ENCODE results near the gene IPPK. TPM values are rescaled to one million over a fixed set of nuclear protein-coding genes. Genes with fewer than 3 reads are reported as not detected.

Gene IPPK
- polyA plus RNA-seq, 4 donors = 3.0 to 6.8 (median 4.7) TPM

GRCh38 chr9:92610470-92611420 lies 59.2 kb downstream of the IPPK start:
- 85 to 95% (median 93%) methylated on average over 32 of the region's 32 CpGs for WGBS, 3 donors
- peak overlapping the region in 1 of 3 donors; percentile 81 for H3K27ac ChIP-seq (ENCODE audit: low read depth in 1 of 3, low read length in 2 of 3)

GRCh38 chr9:92608909-92609445 lies 61.0 kb downstream of the IPPK start:
- FAIRE-seq (no peak), DNase-seq (no peak)
- Histone ChIP-seq H3K36me3 (ENCODE audit: control insufficient read depth in 3 of 3, insufficient read depth in 2 of 3, low read depth in 1 of 3, low read length in 3 of 3) (peaks cover 0 to 32% (median 11%) of the 10 kb centered on the region in 3 donors), H3K4me1 (ENCODE audit: control insufficient read depth in 3 of 3, insufficient read depth in 2 of 3, low read depth in 1 of 3, low read length in 2 of 3) (no peaks in the 10 kb centered on the region), H3K9me3 (ENCODE audit: control insufficient read depth in 2 of 2, insufficient read depth in 1 of 2, low read depth in 1 of 2, low read length in 1 of 2) (peaks cover 0 to 3% of the 10 kb centered on the region in 2 donors), H3K27ac (ENCODE audit: low read depth in 1 of 3, low read length in 2 of 3) (peak overlapping the region in 2 of 3 donors; percentile 8 to 26), H3K4me3 (ENCODE audit: low read depth in 1 of 3, low read length in 3 of 3) (no peak overlapping the region), H3K27me3 (ENCODE audit: control insufficient read depth in 3 of 3, insufficient read depth in 3 of 3, low read length in 3 of 3) (no peaks in the 10 kb centered on the region)
- 64 to 88% (median 84%) methylated on average over 11 of the region's 11 CpGs for WGBS, 3 donors

More at GRCh38 chr9:92610470-92611420, 59.2 kb downstream of the IPPK start:
- no peak overlapping the region for H3K4me3 ChIP-seq (ENCODE audit: low read depth in 1 of 3, low read length in 3 of 3)
- no peaks in the 10 kb centered on the region for H3K27me3 ChIP-seq (ENCODE audit: control insufficient read depth in 3 of 3, insufficient read depth in 3 of 3, low read length in 3 of 3)
- peaks cover 0 to 44% (median 14%) of the 10 kb centered on the region in 3 donors for H3K36me3 ChIP-seq (ENCODE audit: control insufficient read depth in 3 of 3, insufficient read depth in 2 of 3, low read depth in 1 of 3, low read length in 3 of 3)
- FAIRE-seq (no peak), DNase-seq (peak in 1 of 2 donors; percentile 26)
- H3K4me1 ChIP-seq (ENCODE audit: control insufficient read depth in 3 of 3, insufficient read depth in 2 of 3, low read depth in 1 of 3, low read length in 2 of 3) = no peaks in the 10 kb centered on the region
- H3K9me3 ChIP-seq (ENCODE audit: control insufficient read depth in 2 of 2, insufficient read depth in 1 of 2, low read depth in 1 of 2, low read length in 1 of 2) = peaks cover 0 to 3% of the 10 kb centered on the region in 2 donors

- Histone ChIP-seq H3K36me3 (ENCODE audit: control insufficient read depth in 3 of 3, insufficient read depth in 2 of 3, low read depth in 1 of 3, low read length in 3 of 3) (peaks cover 0 to 26% (median 6%) of the 10 kb centered on the region in 3 donors), H3K4me3 (ENCODE audit: low read depth in 1 of 3, low read length in 3 of 3) (no peak overlapping the region), H3K27ac (ENCODE audit: low read depth in 1 of 3, low read length in 2 of 3) (peak overlapping the region in 1 of 3 donors; percentile 30), H3K27me3 (ENCODE audit: control insufficient read depth in 3 of 3, insufficient read depth in 3 of 3, low read length in 3 of 3) (no peaks in the 10 kb centered on the region), H3K4me1 (ENCODE audit: control insufficient read depth in 3 of 3, insufficient read depth in 2 of 3, low read depth in 1 of 3, low read length in 2 of 3) (no peaks in the 10 kb centered on the region), H3K9me3 (ENCODE audit: control insufficient read depth in 2 of 2, insufficient read depth in 1 of 2, low read depth in 1 of 2, low read length in 1 of 2) (peaks cover 0 to 9% of the 10 kb centered on the region in 2 donors)
- FAIRE-seq = no peak
- WGBS, 3 donors = 78 to 80% (median 80%) methylated on average over 10 of the region's 10 CpGs
- DNase-seq = no peak
Measured at GRCh38 chr9:92608241-92608908, 61.6 kb downstream of the IPPK start.

GRCh38 chr9:92607773-92608172 lies 62.2 kb downstream of the IPPK start:
- DNase-seq (no peak), FAIRE-seq (no peak)
- Histone ChIP-seq H3K36me3 (ENCODE audit: control insufficient read depth in 3 of 3, insufficient read depth in 2 of 3, low read depth in 1 of 3, low read length in 3 of 3) (peaks cover 0 to 22% (median 6%) of the 10 kb centered on the region in 3 donors), H3K4me3 (ENCODE audit: low read depth in 1 of 3, low read length in 3 of 3) (no peak overlapping the region), H3K27me3 (ENCODE audit: control insufficient read depth in 3 of 3, insufficient read depth in 3 of 3, low read length in 3 of 3) (no peaks in the 10 kb centered on the region), H3K9me3 (ENCODE audit: control insufficient read depth in 2 of 2, insufficient read depth in 1 of 2, low read depth in 1 of 2, low read length in 1 of 2) (peaks cover 0 to 9% of the 10 kb centered on the region in 2 donors), H3K27ac (ENCODE audit: low read depth in 1 of 3, low read length in 2 of 3) (peak overlapping the region in 1 of 3 donors; percentile 30), H3K4me1 (ENCODE audit: control insufficient read depth in 3 of 3, insufficient read depth in 2 of 3, low read depth in 1 of 3, low read length in 2 of 3) (no peaks in the 10 kb centered on the region)
- 60 to 77% (median 67%) methylated on average over 4 of the region's 4 CpGs for WGBS, 3 donors

GRCh38 chr9:92607088-92607487 lies 62.8 kb downstream of the IPPK start:
- Histone ChIP-seq H3K27ac (ENCODE audit: low read depth in 1 of 3, low read length in 2 of 3) (no peak overlapping the region), H3K9me3 (ENCODE audit: control insufficient read depth in 2 of 2, insufficient read depth in 1 of 2, low read depth in 1 of 2, low read length in 1 of 2) (peaks cover 0 to 9% of the 10 kb centered on the region in 2 donors), H3K4me1 (ENCODE audit: control insufficient read depth in 3 of 3, insufficient read depth in 2 of 3, low read depth in 1 of 3, low read length in 2 of 3) (no peaks in the 10 kb centered on the region), H3K27me3 (ENCODE audit: control insufficient read depth in 3 of 3, insufficient read depth in 3 of 3, low read length in 3 of 3) (no peaks in the 10 kb centered on the region), H3K36me3 (ENCODE audit: control insufficient read depth in 3 of 3, insufficient read depth in 2 of 3, low read depth in 1 of 3, low read length in 3 of 3) (peaks cover 0 to 16% (median 2%) of the 10 kb centered on the region in 3 donors), H3K4me3 (ENCODE audit: low read depth in 1 of 3, low read length in 3 of 3) (no peak overlapping the region)
- no peak for DNase-seq
- 14 to 38% (median 19%) methylated on average over 2 of the region's 2 CpGs for WGBS, 3 donors
- FAIRE-seq = no peak

- peaks cover 0 to 9% of the 10 kb centered on the region in 2 donors for H3K9me3 ChIP-seq (ENCODE audit: control insufficient read depth in 2 of 2, insufficient read depth in 1 of 2, low read depth in 1 of 2, low read length in 1 of 2)
- H3K27ac ChIP-seq (ENCODE audit: low read depth in 1 of 3, low read length in 2 of 3) = no peak overlapping the region
- H3K27me3 ChIP-seq (ENCODE audit: control insufficient read depth in 3 of 3, insufficient read depth in 3 of 3, low read length in 3 of 3) = no peaks in the 10 kb centered on the region
- no peak overlapping the region for H3K4me3 ChIP-seq (ENCODE audit: low read depth in 1 of 3, low read length in 3 of 3)
- 83 to 95% (median 93%) methylated on average over 5 of the region's 5 CpGs for WGBS, 3 donors
- DNase-seq = no peak
- H3K4me1 ChIP-seq (ENCODE audit: control insufficient read depth in 3 of 3, insufficient read depth in 2 of 3, low read depth in 1 of 3, low read length in 2 of 3) = peaks cover 0 to 4% (median 0%) of the 10 kb centered on the region in 3 donors
- FAIRE-seq = no peak
- H3K36me3 ChIP-seq (ENCODE audit: control insufficient read depth in 3 of 3, insufficient read depth in 2 of 3, low read depth in 1 of 3, low read length in 3 of 3) = no peaks in the 10 kb centered on the region
Measured at GRCh38 chr9:92605224-92605623, 64.7 kb downstream of the IPPK start.

- FAIRE-seq = no peak
- DNase-seq = no peak
- Histone ChIP-seq H3K27me3 (ENCODE audit: control insufficient read depth in 3 of 3, insufficient read depth in 3 of 3, low read length in 3 of 3) (no peaks in the 10 kb centered on the region), H3K36me3 (ENCODE audit: control insufficient read depth in 3 of 3, insufficient read depth in 2 of 3, low read depth in 1 of 3, low read length in 3 of 3) (no peaks in the 10 kb centered on the region), H3K27ac (ENCODE audit: low read depth in 1 of 3, low read length in 2 of 3) (no peak overlapping the region), H3K4me1 (ENCODE audit: control insufficient read depth in 3 of 3, insufficient read depth in 2 of 3, low read depth in 1 of 3, low read length in 2 of 3) (peaks cover 0 to 8% (median 0%) of the 10 kb centered on the region in 3 donors), H3K4me3 (ENCODE audit: low read depth in 1 of 3, low read length in 3 of 3) (no peak overlapping the region), H3K9me3 (ENCODE audit: control insufficient read depth in 2 of 2, insufficient read depth in 1 of 2, low read depth in 1 of 2, low read length in 1 of 2) (peaks cover 0 to 9% of the 10 kb centered on the region in 2 donors)
- 86 to 94% (median 92%) methylated on average over 5 of the region's 5 CpGs for WGBS, 3 donors
Measured at GRCh38 chr9:92603990-92604389, 65.9 kb downstream of the IPPK start.

GRCh38 chr9:92603100-92603499 lies 66.8 kb downstream of the IPPK start:
- FAIRE-seq (no peak), DNase-seq (no peak)
- Histone ChIP-seq H3K9me3 (ENCODE audit: control insufficient read depth in 2 of 2, insufficient read depth in 1 of 2, low read depth in 1 of 2, low read length in 1 of 2) (peaks cover 0 to 9% of the 10 kb centered on the region in 2 donors), H3K4me3 (ENCODE audit: low read depth in 1 of 3, low read length in 3 of 3) (no peak overlapping the region), H3K27ac (ENCODE audit: low read depth in 1 of 3, low read length in 2 of 3) (no peak overlapping the region), H3K27me3 (ENCODE audit: control insufficient read depth in 3 of 3, insufficient read depth in 3 of 3, low read length in 3 of 3) (no peaks in the 10 kb centered on the region), H3K4me1 (ENCODE audit: control insufficient read depth in 3 of 3, insufficient read depth in 2 of 3, low read depth in 1 of 3, low read length in 2 of 3) (peaks cover 0 to 8% (median 0%) of the 10 kb centered on the region in 3 donors), H3K36me3 (ENCODE audit: control insufficient read depth in 3 of 3, insufficient read depth in 2 of 3, low read depth in 1 of 3, low read length in 3 of 3) (no peaks in the 10 kb centered on the region)
- 86 to 91% (median 88%) methylated on average over 5 of the region's 5 CpGs for WGBS, 3 donors

All from small intestine (tissue), 7 donors.